GM21515 (cell line): Measurements from ENCODE around the gene ASB5.
"Not testable (repeated sequence)": the region's sequence is repeated elsewhere in the genome, so short reads cannot be mapped to it uniquely, and the experiment has no call there.

Experiments used
- ATAC-seq: cut with Tn5 transposase; IDR thresholded peaks from one replicate; pipeline ENCODE4 v1.9.1; 2021; ENCODE audit not compliant: unreplicated experiment

Gene ASB5, protein sequence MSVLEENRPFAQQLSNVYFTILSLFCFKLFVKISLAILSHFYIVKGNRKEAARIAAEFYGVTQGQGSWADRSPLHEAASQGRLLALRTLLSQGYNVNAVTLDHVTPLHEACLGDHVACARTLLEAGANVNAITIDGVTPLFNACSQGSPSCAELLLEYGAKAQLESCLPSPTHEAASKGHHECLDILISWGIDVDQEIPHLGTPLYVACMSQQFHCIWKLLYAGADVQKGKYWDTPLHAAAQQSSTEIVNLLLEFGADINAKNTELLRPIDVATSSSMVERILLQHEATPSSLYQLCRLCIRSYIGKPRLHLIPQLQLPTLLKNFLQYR

DNA sequence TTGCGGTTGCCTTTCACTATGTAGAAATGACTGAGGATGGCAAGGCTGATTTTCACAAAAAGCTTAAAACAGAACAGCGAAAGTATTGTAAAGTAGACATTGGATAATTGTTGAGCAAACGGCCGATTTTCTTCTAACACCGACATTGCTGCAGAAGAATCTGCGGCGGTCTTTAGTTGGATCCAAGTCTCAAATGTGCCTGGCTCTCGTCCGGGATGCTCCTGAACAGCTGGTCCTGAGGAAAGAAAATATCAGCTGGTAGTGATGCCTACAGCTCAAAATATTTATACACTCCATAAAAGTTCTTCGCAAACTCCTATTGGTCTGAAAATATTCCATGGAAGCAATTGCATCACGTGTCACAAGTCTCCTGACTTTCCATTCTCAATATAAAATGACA lies at the start of gene ASB5:
Gene ASB5, minus strand, starts transcription at position 260 of the 400 bp plus-strand sequence. Its CDS starts 114 bp downstream, at position 146.
- no peak for ATAC-seq

GRCh38 chr4:176313596-176314336 lies 44.7 kb upstream of the ASB5 start:
- ATAC-seq: no peak

DNA sequence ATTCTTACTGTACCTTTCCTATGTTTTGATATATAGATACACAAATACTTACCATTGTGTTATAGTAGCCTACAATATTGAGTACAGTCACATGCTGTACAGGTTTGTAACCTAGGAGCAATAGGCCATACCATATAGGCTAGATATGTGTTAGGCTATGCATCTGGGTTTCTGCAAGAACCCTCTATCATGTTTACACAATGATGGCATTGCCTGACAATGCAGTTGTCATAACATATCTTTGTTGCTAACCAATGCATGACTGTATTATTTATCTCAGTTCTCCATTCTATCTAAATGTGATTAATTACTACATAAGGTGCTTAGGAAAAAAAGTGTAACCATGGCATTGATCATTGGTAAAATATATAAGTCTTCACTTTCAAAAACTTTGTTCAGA lies 40.8 kb upstream of the ASB5 start:
- no peak for ATAC-seq

DNA sequence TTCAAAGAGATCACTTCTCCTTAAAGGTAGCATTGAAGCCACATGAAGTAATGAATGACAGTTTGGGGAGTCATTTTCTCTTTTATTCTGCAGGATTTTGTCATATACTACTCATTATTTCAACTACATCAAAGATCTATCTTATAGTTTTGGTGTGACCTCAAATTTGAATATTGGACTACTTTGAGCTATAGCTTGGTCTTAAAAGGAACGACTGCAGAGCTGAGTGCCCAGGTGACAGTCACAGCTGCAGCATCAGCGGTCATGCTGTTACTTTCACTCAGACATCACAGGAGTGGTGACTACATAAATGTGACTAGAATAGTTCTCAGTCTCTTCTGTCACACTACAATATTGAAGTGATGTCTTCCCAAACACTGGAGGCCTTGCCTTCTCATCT lies 40.0 kb upstream of the ASB5 start:
- ATAC-seq: peak; percentile 99

GRCh38 chr4:176308441-176308840 lies 39.4 kb upstream of the ASB5 start:
- ATAC-seq: peak; percentile 64

GRCh38 chr4:176307666-176307930 lies 38.6 kb upstream of the ASB5 start:
- no peak for ATAC-seq

- no peak for ATAC-seq
Measured at GRCh38 chr4:176306837-176307665, 38.0 kb upstream of the ASB5 start.

DNA sequence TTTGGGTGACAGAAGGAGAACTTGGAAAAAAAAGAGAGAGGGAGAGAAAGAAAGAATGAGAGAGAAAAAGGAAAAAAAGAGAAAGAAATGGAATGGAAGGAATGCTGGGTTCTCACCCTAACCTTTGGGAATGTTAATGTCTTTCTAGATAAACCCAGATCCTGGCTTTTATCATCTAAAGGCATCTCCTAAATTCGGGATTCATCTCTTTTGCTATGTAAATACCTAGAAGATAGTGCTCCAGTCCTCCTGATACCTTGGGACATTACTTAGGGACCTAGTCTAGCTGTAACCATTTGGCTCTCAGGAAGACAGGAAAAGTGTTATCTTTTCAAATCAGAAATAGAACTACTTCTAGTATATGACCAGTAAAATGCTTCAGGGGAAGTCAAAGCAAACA lies 34.9 kb upstream of the ASB5 start:
- ATAC-seq: no peak

GRCh38 chr4:176302283-176303275 lies 33.6 kb upstream of the ASB5 start:
- ATAC-seq: no peak

GRCh38 chr4:176300565-176300964 lies 31.5 kb upstream of the ASB5 start:
- ATAC-seq: no peak

- no peak for ATAC-seq
Measured at GRCh38 chr4:176300036-176300435, 31.0 kb upstream of the ASB5 start.

- no peak for ATAC-seq
Measured at GRCh38 chr4:176298664-176299063, 29.6 kb upstream of the ASB5 start.

GRCh38 chr4:176295907-176296306 lies 26.9 kb upstream of the ASB5 start:
- ATAC-seq: not testable (repeated sequence)

DNA sequence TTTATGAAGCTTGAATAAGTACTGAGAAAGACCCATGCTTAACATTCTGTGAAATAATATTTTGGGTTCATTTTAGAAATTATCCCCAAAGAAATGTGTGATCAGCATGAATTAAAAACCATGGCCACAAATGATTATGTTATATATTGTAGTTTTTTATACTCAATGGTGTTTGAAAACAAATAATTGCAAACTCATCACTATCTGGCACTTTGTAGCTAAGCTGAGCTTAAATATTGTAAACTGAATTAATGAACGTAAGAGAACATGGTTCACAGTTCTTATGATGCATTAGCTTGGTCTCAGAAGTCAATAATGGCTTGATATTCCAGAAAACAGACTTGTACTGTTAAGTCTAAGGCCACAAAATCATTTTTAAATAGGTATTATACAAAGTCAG lies 24.6 kb upstream of the ASB5 start:
- ATAC-seq: no peak

GRCh38 chr4:176292920-176293319 lies 23.9 kb upstream of the ASB5 start:
- no peak for ATAC-seq

GRCh38 chr4:176291748-176292147 lies 22.7 kb upstream of the ASB5 start:
- ATAC-seq: no peak

- ATAC-seq: no peak
Measured at GRCh38 chr4:176290520-176290919, 21.5 kb upstream of the ASB5 start.

GRCh38 chr4:176289561-176289960 lies 20.5 kb upstream of the ASB5 start:
- no peak for ATAC-seq

DNA sequence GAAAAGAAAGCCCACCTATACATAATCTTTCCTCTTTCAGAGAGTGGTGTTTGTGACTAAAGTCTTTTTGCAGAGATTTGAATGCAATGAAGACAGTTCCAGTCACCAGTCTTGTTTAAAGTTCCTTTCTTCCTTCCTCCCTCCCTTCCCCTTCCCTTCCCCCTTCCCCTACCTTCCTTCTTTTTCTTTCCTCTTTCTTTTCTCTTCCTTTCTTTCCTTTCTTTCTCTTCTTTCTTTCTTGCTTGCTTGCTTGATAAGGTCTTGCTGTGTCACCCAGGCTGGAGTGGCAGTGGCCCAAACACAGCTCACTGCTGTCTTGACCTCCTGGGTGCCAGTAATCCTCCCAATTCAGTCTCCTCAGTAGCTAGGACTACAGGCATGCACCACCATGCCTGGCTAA lies 19.0 kb upstream of the ASB5 start:
- ATAC-seq: no peak

GRCh38 chr4:176287546-176287945 lies 18.5 kb upstream of the ASB5 start:
- no peak for ATAC-seq

GRCh38 chr4:176286728-176287127 lies 17.7 kb upstream of the ASB5 start:
- ATAC-seq: no peak
